Hypothalamus (tissue), 51 donors: Measurements from ENCODE around the gene WT1.
"Not testable (repeated sequence)": the region's sequence is repeated elsewhere in the genome, so short reads cannot be mapped to it uniquely, and the experiment has no call there.

Experiments
- DNase-seq, 51 donors: peaks; one replicate each; lab custom pipeline; 2025; lab: John Stamatoyannopoulos, UW

The WT1 gene

GRCh38 chr11:32435511-32435941, at the start of gene WT1:
Gene WT1, minus strand, starts transcription at chr11:32435539.
- DNase-seq = no peak

DNA sequence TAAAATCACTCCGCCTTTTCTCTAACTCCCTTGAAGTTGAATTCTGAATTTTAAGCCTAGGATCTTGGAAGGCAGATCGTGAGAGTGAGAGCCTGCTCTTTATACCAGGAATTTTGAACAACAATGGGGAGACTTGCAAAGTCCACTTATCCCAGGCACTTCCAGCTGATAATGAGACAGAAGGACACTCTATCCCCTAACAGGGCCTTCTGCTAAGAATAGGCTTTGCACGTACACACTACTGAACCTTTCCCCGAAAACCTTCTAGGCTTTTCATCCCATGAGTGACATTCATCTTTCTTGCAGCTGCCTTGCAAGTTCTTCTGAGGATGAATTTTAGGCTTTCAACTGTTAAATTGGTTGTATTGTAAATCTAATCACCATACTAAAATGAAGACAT, 44.0 kb upstream of the WT1 start:
- DNase-seq = no peak

DNA sequence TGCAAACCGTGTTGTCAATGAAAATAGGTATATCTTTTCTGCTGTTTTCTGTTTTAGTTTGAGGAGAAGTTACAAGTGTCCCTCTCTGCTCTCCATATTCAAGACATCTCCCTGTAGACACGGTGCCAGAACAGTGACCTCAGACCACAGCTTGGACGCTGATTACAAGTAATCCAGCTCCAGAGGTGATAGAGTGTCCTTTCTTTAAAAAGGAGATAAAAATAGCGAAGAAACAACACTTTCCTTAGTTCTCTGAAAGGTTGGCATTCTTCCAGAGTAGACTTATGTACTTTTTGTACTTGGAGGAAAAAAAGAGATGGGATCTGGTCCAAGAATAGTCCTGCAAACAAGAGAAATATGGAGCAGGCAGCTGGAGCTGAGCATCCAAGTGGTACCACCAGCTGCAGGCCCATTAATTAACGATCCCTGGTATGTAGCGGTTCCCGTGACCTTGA, 43.0 kb upstream of the WT1 start:
- DNase-seq = no peak

GRCh38 chr11:32473282-32473909, 38.1 kb upstream of the WT1 start:
- no peak for DNase-seq

DNA sequence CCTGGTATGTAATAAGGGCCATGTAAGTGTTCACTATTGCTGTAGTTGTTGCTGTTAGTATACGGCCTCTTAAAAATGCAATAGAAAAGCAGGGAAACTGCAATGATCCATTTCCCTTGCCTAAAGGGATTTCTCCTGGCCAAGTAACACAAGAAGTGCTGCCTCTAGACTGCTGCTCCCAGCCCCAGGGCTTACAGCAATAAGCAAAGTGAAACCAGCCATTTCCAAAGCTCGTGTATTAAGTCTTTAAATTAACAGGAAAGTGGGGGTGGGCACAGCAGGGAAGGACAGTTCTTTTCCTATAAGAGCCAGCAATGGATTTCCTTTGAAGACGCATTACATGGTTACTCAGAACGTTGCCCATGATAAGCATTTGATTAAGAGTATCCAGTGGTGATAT, 36.9 kb upstream of the WT1 start:
- DNase-seq = no peak

- not testable (repeated sequence) for DNase-seq
These were observed 36.2 kb upstream of the WT1 start for GRCh38 chr11:32471544-32471943.

DNA sequence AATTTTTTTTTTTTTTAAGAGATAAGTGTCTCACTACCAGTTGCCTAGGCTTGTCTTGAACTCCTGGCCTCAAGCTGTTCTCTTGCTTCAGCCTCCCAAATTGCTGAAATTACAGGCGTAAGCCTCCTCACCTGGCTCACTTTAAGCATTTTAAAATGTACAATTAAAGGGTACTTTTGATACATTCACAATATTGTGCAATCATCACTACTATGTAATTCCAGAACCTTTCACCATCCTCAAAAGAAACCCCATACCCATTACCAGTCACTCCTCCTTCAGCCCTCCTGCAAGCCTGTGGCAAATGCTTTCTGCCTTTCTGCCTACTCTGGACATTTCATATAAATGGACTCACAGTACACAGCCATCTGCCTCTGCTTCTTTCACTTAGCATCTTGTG, 34.5 kb upstream of the WT1 start:
- DNase-seq = no peak

GRCh38 chr11:32466279-32466915, 31.1 kb upstream of the WT1 start:
- no peak for DNase-seq

GRCh38 chr11:32464078-32464477, 28.7 kb upstream of the WT1 start:
- DNase-seq = no peak

DNA sequence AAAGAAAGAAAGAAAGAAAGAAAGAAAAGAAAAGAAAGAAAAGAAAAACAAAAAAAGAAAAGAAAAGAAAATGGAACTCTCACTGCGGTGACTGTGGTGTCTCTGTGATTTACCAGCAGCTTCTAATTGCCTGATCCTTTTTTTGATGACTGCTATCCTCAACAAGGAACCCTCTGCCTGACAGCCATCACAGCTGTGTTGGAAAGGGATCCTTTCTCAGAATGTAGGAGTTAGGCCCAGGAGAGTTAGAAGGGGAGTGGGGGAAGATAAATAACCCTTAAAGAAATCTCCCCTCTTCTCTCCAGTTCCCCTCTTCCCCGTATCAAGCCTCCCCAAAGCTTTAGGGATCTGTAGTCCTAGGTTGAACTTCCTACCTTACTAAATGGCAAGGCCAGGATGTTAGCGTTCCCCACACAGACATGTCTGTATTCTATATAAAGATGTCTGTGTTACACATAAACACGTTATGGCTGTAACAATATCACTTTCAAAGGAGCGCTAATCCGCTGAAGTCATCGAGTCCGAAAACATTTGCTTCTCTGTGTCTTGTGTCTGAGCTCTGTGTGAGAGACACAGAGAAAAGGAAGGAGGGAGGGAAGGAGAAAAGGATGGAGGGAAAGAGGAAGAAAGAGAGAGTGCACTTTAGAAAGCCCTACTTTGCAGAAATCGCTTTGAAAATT, 26.8 kb upstream of the WT1 start:
- no peak for DNase-seq

GRCh38 chr11:32456864-32457263, 21.5 kb upstream of the WT1 start:
- no peak for DNase-seq

DNA sequence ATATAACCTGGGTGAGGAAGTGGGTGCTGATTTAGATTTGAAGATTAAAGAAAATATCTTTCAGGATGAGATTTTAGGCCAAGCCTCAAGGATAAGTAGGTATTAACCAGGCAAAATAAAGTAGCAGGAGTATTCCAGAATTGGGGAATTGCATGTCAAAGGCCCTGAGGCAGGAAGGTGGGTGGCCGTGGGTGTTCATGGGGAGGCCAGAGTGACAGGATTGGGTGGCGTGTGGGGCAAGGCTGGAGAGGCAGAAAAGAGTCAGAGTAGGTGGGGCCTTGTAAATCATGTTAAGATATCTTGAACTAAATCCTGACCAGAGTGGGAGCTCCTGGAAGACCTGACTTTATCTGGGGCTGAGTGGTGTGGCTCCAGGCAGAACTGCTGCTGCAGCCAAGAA, 19.7 kb upstream of the WT1 start:
- no peak for DNase-seq

GRCh38 chr11:32451808-32452207, 16.5 kb upstream of the WT1 start:
- DNase-seq = peak in 11 of 51 donors; percentile 2 to 57 (median 23)

GRCh38 chr11:32450372-32450771, 15.0 kb upstream of the WT1 start:
- no peak for DNase-seq

DNA sequence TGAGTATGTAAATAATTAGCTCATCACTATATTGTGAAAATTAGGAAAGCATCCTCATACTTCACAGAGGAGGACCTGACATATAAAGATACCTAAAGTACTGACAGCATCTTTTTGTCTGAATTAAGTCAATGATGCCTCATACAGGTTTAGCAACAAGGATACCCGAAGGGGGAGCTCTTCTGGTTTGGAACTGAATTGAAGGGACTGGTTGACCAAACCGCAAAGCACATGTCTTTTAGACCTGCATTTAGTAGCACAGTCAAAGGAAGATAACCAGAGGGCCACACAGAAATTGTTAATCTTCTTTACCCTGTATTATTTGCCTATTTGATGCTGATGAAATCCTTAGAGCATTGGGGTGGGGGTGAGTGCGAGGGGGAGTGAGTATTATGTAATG, 12.9 kb upstream of the WT1 start:
- DNase-seq = no peak

GRCh38 chr11:32447252-32447651, 11.9 kb upstream of the WT1 start:
- no peak for DNase-seq

- no peak for DNase-seq
These were observed 10.9 kb upstream of the WT1 start for GRCh38 chr11:32446227-32446626.

DNA sequence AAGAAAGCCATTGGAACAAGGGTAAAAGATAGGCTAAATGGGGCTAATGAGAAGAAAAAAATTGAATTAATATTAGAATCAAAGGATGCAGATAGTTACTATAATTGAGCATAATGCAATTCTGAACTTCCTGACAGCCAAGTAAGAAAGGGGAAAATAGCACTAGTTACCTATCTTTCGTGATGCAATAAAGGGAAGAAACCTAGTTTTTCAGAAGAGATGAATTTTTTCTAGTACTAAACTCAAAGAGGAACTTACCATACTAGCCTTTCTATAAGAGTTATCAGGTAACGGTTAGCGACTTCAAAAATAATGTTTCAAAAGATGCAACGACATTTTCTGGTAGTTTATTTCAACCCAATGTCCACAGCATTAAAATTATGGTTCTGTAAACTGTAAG, 8.8 kb upstream of the WT1 start:
- no peak for DNase-seq

GRCh38 chr11:32440916-32441315, 5.6 kb upstream of the WT1 start:
- no peak for DNase-seq

DNA sequence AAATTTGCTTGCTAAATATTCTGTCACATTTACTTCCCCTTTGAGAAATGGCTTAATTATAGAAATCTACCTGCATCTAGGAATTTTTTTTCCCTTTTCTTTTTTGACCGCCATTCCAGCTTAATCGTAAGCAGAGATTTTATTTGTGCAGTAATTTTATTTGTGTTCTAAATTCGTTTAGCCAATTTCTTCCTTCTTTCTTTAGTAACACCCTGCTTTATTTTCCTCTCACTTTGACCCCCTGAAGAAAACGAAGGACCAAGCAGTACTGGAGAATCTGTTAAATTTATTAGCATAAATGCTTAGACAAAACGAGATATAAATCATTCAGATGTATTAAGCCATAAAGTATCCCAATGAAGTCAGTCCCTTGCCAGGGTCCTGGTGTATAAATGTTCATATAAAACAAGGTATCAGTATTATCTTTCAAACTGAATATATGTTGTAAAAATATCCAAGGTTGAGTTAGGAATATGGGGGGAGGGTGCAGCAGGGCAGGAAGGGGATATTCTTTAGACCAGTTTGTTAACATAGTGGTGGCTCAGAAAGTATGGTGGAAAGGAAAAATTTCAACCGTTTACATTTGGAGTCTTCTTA, 5.1 kb upstream of the WT1 start:
- DNase-seq = no peak

GRCh38 chr11:32439501-32440210, 4.3 kb upstream of the WT1 start:
- no peak for DNase-seq
